HG03064 (cell line): ENCODE results near the gene FAF1.
"Not testable (repeated sequence)": the region's sequence is repeated elsewhere in the genome, so short reads cannot be mapped to it uniquely, and the experiment has no call there.

ENCODE experiments used
- ATAC-seq: cut with Tn5 transposase; IDR thresholded peaks from one replicate; pipeline ENCODE4 v1.9.1; 2021; ENCODE audit warnings: low read depth; ENCODE audit not compliant: unreplicated experiment

The FAF1 gene

GRCh38 chr1:50858761-50859160 is 101.3 kb downstream of the FAF1 start:
- ATAC-seq, result no peak

GRCh38 chr1:50857702-50858101 is 102.4 kb downstream of the FAF1 start:
- ATAC-seq, result no peak

- ATAC-seq, result no peak
Observed at GRCh38 chr1:50853325-50853724, 106.7 kb downstream of the FAF1 start.

- ATAC-seq, result no peak
Observed at GRCh38 chr1:50852889-50853288, 107.2 kb downstream of the FAF1 start.

- ATAC-seq, result no peak
Observed at GRCh38 chr1:50851466-50851865, 108.6 kb downstream of the FAF1 start.

- no peak for ATAC-seq
Observed at GRCh38 chr1:50851034-50851433, 109.0 kb downstream of the FAF1 start.

GRCh38 chr1:50847303-50847702 is 112.8 kb downstream of the FAF1 start:
- ATAC-seq, result no peak

- ATAC-seq, result no peak
Observed at GRCh38 chr1:50846224-50846839, 113.7 kb downstream of the FAF1 start.

GRCh38 chr1:50841791-50842387 is 118.2 kb downstream of the FAF1 start:
- no peak for ATAC-seq

GRCh38 chr1:50836117-50836516 is 124.0 kb downstream of the FAF1 start:
- no peak for ATAC-seq

- no peak for ATAC-seq
Observed at GRCh38 chr1:50833216-50833615, 126.9 kb downstream of the FAF1 start.

GRCh38 chr1:50832167-50832566 is 127.9 kb downstream of the FAF1 start:
- no peak for ATAC-seq

GRCh38 chr1:50831300-50832061 is 128.6 kb downstream of the FAF1 start:
- ATAC-seq, result no peak

- ATAC-seq, result no peak
Observed at GRCh38 chr1:50830621-50831020, 129.4 kb downstream of the FAF1 start.

- ATAC-seq, result no peak
Observed at GRCh38 chr1:50829014-50829958, 130.8 kb downstream of the FAF1 start.

- ATAC-seq, result no peak
Observed at GRCh38 chr1:50827546-50827945, 132.5 kb downstream of the FAF1 start.

- ATAC-seq, result not testable (repeated sequence)
Observed at GRCh38 chr1:50826792-50827191, 133.3 kb downstream of the FAF1 start.

- no peak for ATAC-seq
Observed at GRCh38 chr1:50822035-50822776, 137.9 kb downstream of the FAF1 start.

GRCh38 chr1:50820545-50820944 is 139.5 kb downstream of the FAF1 start:
- no peak for ATAC-seq

- ATAC-seq, result no peak
Observed at GRCh38 chr1:50812346-50812745, 147.7 kb downstream of the FAF1 start.
